AG04449 (cell line): Measurements from ENCODE around the gene HM13.
A peak's percentile ranks its signal among the peaks of the same experiment; 100 is the strongest.
"Not testable (repeated sequence)": the region's sequence is repeated elsewhere in the genome, so short reads cannot be mapped to it uniquely, and the experiment has no call there.

Experiments used
- CTCF ChIA-PET: fragments of 350-600 bp; formaldehyde crosslinking; extraction: SDS; loops from one replicate; lab custom pipeline; 2021; ENCODE audit warnings: antibody characterized with exemption; lab: Yijun Ruan, JAX
- POLR2A ChIA-PET: fragments of 400-600, 350-600 bp; formaldehyde crosslinking; extraction: SDS; loops from one replicate; lab custom pipeline; 2020; ENCODE audit warnings: antibody characterized with exemption, inconsistent platforms; lab: Yijun Ruan, JAX
- DNase-seq: peaks from one replicate; pipeline ENCODE4 v3.0.0-alpha.2; 2010; ENCODE audit warnings: low read depth, low spot score
- H3K4me3 ChIP-seq: 2 replicates; pipeline ENCODE4 v1.5.1; 2011; ENCODE audit warnings: low read depth, mild to moderate bottlenecking, control low read depth, low read length
- CTCF ChIP-seq: IDR thresholded peaks from one replicate; pipeline ENCODE4 v1.5.1; 2011; ENCODE audit warnings: mild to moderate bottlenecking, moderate library complexity, low read length, control low read depth, inconsistent platforms; ENCODE audit not compliant: insufficient read depth; ENCODE audit errors: missing control alignments

Gene HM13

GRCh38 chr20:31595654-31596411 is 81.6 kb downstream of the HM13 start:
- H3K4me3 ChIP-seq, result no peak overlapping the region
- DNase-seq, result no peak
- TF ChIP-seq CTCF, result no peak
- POLR2A ChIA-PET, result interaction anchor here (0.7 to 1.5 kb wide), 4 partner anchors 8 to 22 kb away, joined by 3 to 10 read pairs (median 4); partner anchors contain the start of gene ID1
- CTCF ChIA-PET, result interaction anchor here (1.0 to 30.0 kb wide), 6 partner anchors 9 to 128 kb away, joined by 3 to 1856 read pairs (median 5); partner anchors contain the start of gene ID1

- H3K4me3 ChIP-seq, DNase-seq: not testable (repeated sequence)
- POLR2A ChIA-PET, result interaction anchor here (1.2 to 1.5 kb wide), 2 partner anchors 9 kb away, joined by 5 to 10 read pairs; partner anchors contain the start of gene ID1
- CTCF ChIA-PET, result interaction anchor here (1.0 to 30.0 kb wide), 5 partner anchors 9 to 127 kb away, joined by 3 to 1856 read pairs (median 5); no protein-coding TSS in a partner anchor
Measured at GRCh38 chr20:31596412-31596715, 82.1 kb downstream of the HM13 start.

- POLR2A ChIA-PET, result no interaction called here
- CTCF ChIA-PET, result interaction anchor here (1.0 to 30.0 kb wide), 3 partner anchors 10 to 31 kb away, joined by 3 to 1856 read pairs (median 19); no protein-coding TSS in a partner anchor
- DNase-seq, result no peak
- no peak for TF ChIP-seq CTCF
- H3K4me3 ChIP-seq, result no peak overlapping the region
Measured at GRCh38 chr20:31596831-31597480, 82.7 kb downstream of the HM13 start.

- no peak for TF ChIP-seq CTCF
- POLR2A ChIA-PET, result interaction anchor here (0.7 kb wide), 1 partner anchor 42 kb away, joined by 4 read pairs; no protein-coding TSS in a partner anchor
- CTCF ChIA-PET, result interaction anchor here (2.7 to 30.0 kb wide), 2 partner anchors 15 to 32 kb away, joined by 19 to 1856 read pairs; no protein-coding TSS in a partner anchor
- H3K4me3 ChIP-seq, result no peak overlapping the region
- no peak for DNase-seq
Measured at GRCh38 chr20:31597481-31597855, 83.2 kb downstream of the HM13 start.

- no peak for DNase-seq
- H3K4me3 ChIP-seq, result no peak overlapping the region; the same call in 1 of the 2 replicates
- no peak for TF ChIP-seq CTCF
- ChIA-PET CTCF (interaction anchor here (0.9 to 30.0 kb wide), 5 partner anchors 9 to 121 kb away, joined by 3 to 1856 read pairs (median 5); no protein-coding TSS in a partner anchor), POLR2A (interaction anchor here (0.5 to 0.9 kb wide), 4 partner anchors 9 to 81 kb away, joined by 3 to 4 read pairs (median 3); no protein-coding TSS in a partner anchor)
Measured at GRCh38 chr20:31602431-31602778, 88.2 kb downstream of the HM13 start.

GRCh38 chr20:31602779-31603441 is 88.7 kb downstream of the HM13 start:
- ChIA-PET CTCF (interaction anchor here (0.9 to 30.0 kb wide), 5 partner anchors 9 to 121 kb away, joined by 3 to 1856 read pairs (median 5); no protein-coding TSS in a partner anchor), POLR2A (interaction anchor here (0.5 to 0.9 kb wide), 4 partner anchors 10 to 81 kb away, joined by 3 to 4 read pairs (median 3); no protein-coding TSS in a partner anchor)
- peak overlapping the region; percentile 25 for H3K4me3 ChIP-seq
- no peak for DNase-seq
- TF ChIP-seq CTCF, result no peak
